K562 (cell line): ENCODE measurements around the gene SERPING1. TPM values are rescaled to one million over a fixed set of nuclear protein-coding genes. Genes with fewer than 3 reads are reported as not detected.

ENCODE experiments used
- ATF6 ChIP-seq: sonication (generic); formaldehyde crosslinking; IDR thresholded peaks from 2 replicates; pipeline ENCODE4 v1.4.0; 2020; ENCODE audit warnings: mild to moderate bottlenecking, missing genetic modification reagents
- CREB1 ChIP-seq, 2 experiments: sonication (generic) in 1 of 2; formaldehyde crosslinking in 1 of 2; IDR thresholded peaks; 2 replicates each; pipeline versions ENCODE4 v1.6.1 to v1.8.0; 2012 to 2022; ENCODE audit warnings: inconsistent platforms in 1 of 2, mild to moderate bottlenecking in 1 of 2, missing genetic modification reagents in 1 of 2, moderate library complexity in 1 of 2
- FOXA1 ChIP-seq: fragments of 450-650 bp; IDR thresholded peaks from 2 replicates; pipeline ENCODE4 v1.6.1; 2016; ENCODE audit warnings: mild to moderate bottlenecking, borderline replicate concordance
- GABPB2 ChIP-seq: fragments of 250-450 bp; sonication (Bioruptor Pico); conservative IDR thresholded peaks from 2 replicates; pipeline ENCODE4 v1.5.1; 2021; ENCODE audit warnings: mild to moderate bottlenecking
- HMG20A ChIP-seq: fragments of 450-650 bp; formaldehyde crosslinking; conservative IDR thresholded peaks from 2 replicates; pipeline ENCODE4 v1.4.0; 2020; ENCODE audit warnings: mild to moderate bottlenecking, mixed read lengths
- HNRNPH1 ChIP-seq: fragments of 200-400 bp; formaldehyde crosslinking; optimal IDR thresholded peaks from 2 replicates; pipeline ENCODE3; 2017; ENCODE audit warnings: low read depth, mild to moderate bottlenecking, low read length, moderate library complexity
- KAT7 ChIP-seq: sonication (generic); formaldehyde crosslinking; IDR thresholded peaks from 2 replicates; pipeline ENCODE4 v1.8.0; 2022; ENCODE audit warnings: missing genetic modification reagents, mild to moderate bottlenecking, borderline replicate concordance
- MAX ChIP-seq: sonication (generic); formaldehyde crosslinking; IDR thresholded peaks from 2 replicates; pipeline ENCODE4 v1.9.0; 2022; ENCODE audit warnings: mild to moderate bottlenecking, missing genetic modification reagents
- MIER1 ChIP-seq: fragments of 450-650 bp; IDR thresholded peaks from 2 replicates; pipeline ENCODE4 v1.6.1; 2016; ENCODE audit warnings: antibody characterized with exemption, mild to moderate bottlenecking, low read depth
- NEUROD1 ChIP-seq: fragments of 150-350 bp; IDR thresholded peaks from 2 replicates; pipeline ENCODE4 v1.6.1; 2014; ENCODE audit warnings: borderline replicate concordance, low read length, low read depth; ENCODE audit not compliant: partially characterized antibody
- NFE2L1 ChIP-seq: fragments of 450-650 bp; IDR thresholded peaks from 2 replicates; pipeline ENCODE4 v1.6.1; 2016; ENCODE audit warnings: missing genetic modification characterization, low read depth, mild to moderate bottlenecking, missing compliant biosample characterization, moderate library complexity, borderline replicate concordance
- SRF ChIP-seq, 2 experiments: fragments of 250-450, 450-650 bp in 1 of 2; sonication (Bioruptor Pico) in 1 of 2; sonication (generic) in 1 of 2; formaldehyde crosslinking; IDR thresholded peaks; 2 replicates each; pipeline versions ENCODE4 v1.5.0 to v1.5.1; 2020 to 2022; ENCODE audit warnings: mild to moderate bottlenecking in 1 of 2, missing genetic modification reagents in 1 of 2
- SRSF3 ChIP-seq: fragments of 200-400 bp; formaldehyde crosslinking; IDR thresholded peaks from 2 replicates; pipeline ENCODE4 v1.6.1; 2016; ENCODE audit warnings: mild to moderate bottlenecking, low read length, moderate library complexity; ENCODE audit not compliant: insufficient read depth
- TAF7 ChIP-seq: fragments of 450-650 bp; IDR thresholded peaks from 2 replicates; pipeline ENCODE4 v1.6.1; 2016; ENCODE audit warnings: missing genetic modification characterization, missing compliant biosample characterization
- TAL1 ChIP-seq: fragments of 450-650 bp; IDR thresholded peaks from 2 replicates; pipeline ENCODE4 v1.6.1; 2016; ENCODE audit warnings: mild to moderate bottlenecking
- TFAM ChIP-seq: fragments of 250-450 bp; sonication (Bioruptor Pico); conservative IDR thresholded peaks from 2 replicates; pipeline ENCODE4 v1.5.0; 2021; ENCODE audit warnings: mild to moderate bottlenecking, moderate library complexity
- ZBTB5 ChIP-seq: fragments of 450-650 bp; IDR thresholded peaks from 2 replicates; pipeline ENCODE4 v1.6.1; 2017; ENCODE audit warnings: antibody characterized with exemption
- ZFX ChIP-seq: sonication (generic); formaldehyde crosslinking; IDR thresholded peaks from 2 replicates; pipeline ENCODE4 v1.8.0; 2022; ENCODE audit warnings: mild to moderate bottlenecking, missing genetic modification reagents, moderate library complexity
- ZNF165 ChIP-seq: fragments of 250-450 bp; sonication (Bioruptor Pico); IDR thresholded peaks from 2 replicates; pipeline ENCODE4 v1.4.0; 2020; ENCODE audit warnings: borderline replicate concordance
- polyA plus RNA-seq, 8 experiments: library from polyadenylated mRNA; depleted of rRNA in 4 of 8; stranded (reverse) in 5 of 8; unstranded in 3 of 8; fragments of >200 nt; fragmentation: Nextera tagmentation in 2 of 8; fragmentation: Illumina TruSeq in 1 of 8; extraction: Ambion mirVana in 2 of 8; extraction: Trizol in 1 of 8; gene quantifications; 2 replicates each; pipeline versions ENCODE4 v1.2.1 to v1.2.3, GENCODE V29; 2011 to 2014; ENCODE audit warnings: inconsistent platforms in 1 of 8, missing spikeins in 1 of 8
- total RNA-seq, 7 experiments: library from RNA; depleted of rRNA in 6 of 7; stranded (reverse); fragments of >200 nt in 6 of 7; fragmentation: Illumina TruSeq in 2 of 7; extraction: Trizol in 2 of 7; gene quantifications; 2 replicates each; pipeline versions ENCODE4 v1.2.1 to v1.2.3, GENCODE V29; 2011 to 2021; ENCODE audit warnings: low replicate concordance in 1 of 7
- TF ChIP-seq, protein P1 (sequence below): IDR thresholded peaks from 2 replicates; pipeline ENCODE4 v1.6.1; 2012; ENCODE audit warnings: low read depth, low read length, improper control_type of control experiment, borderline replicate concordance
- TF ChIP-seq, protein P2 (sequence below): sonication (generic); formaldehyde crosslinking; IDR thresholded peaks from 2 replicates; pipeline ENCODE4 v1.8.0; 2022; ENCODE audit warnings: mild to moderate bottlenecking, missing genetic modification reagents

The SERPING1 gene
- total and polyA plus RNA-seq, 9 of the 15 experiments (the other 6 are each of a cell fraction or from before 2014, with no cell fraction given), result 0.10 to 1.00 (median 0.21) TPM; not detected in 2

- TF ChIP-seq ATF6 (CRISPR knock-in tag), result no peak
- no peak for TF ChIP-seq FOXA1
- TF ChIP-seq, protein P1, sequence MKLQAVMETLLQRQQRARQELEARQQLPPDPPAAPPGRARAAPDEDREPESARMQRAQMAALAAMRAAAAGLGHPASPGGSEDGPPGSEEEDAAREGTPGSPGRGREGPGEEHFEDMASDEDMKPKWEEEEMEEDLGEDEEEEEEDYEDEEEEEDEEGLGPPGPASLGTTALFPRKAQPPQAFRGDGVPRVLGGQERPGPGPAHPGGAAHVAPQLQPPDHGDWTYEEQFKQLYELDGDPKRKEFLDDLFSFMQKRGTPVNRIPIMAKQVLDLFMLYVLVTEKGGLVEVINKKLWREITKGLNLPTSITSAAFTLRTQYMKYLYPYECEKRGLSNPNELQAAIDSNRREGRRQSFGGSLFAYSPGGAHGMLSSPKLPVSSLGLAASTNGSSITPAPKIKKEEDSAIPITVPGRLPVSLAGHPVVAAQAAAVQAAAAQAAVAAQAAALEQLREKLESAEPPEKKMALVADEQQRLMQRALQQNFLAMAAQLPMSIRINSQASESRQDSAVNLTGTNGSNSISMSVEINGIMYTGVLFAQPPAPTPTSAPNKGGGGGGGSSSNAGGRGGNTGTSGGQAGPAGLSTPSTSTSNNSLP, result no peak
- TF ChIP-seq, protein P2, sequence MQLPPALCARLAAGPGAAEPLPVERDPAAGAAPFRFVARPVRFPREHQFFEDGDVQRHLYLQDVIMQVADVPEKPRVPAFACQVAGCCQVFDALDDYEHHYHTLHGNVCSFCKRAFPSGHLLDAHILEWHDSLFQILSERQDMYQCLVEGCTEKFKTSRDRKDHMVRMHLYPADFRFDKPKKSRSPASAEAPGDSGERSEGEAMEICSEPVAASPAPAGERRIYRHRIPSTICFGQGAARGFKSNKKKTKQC (CRISPR knock-in tag), result peak; percentile 40; the same call in 1 of the 2 replicates
- TF ChIP-seq HNRNPH1, result no peak
- TF ChIP-seq GABPB2 (CRISPR knock-in tag), result no peak
- peak; percentile 89 for TF ChIP-seq CREB1 (IDR thresholded peaks at IDR 0.05)
- peak; percentile 89 for TF ChIP-seq CREB1 (CRISPR knock-in tag; IDR thresholded peaks at IDR 0.05)
- TF ChIP-seq TAL1, result no peak
- no peak for TF ChIP-seq SRSF3
- no peak for TF ChIP-seq TFAM (CRISPR knock-in tag)
- TF ChIP-seq HMG20A (CRISPR knock-in tag), result no peak
- no peak for TF ChIP-seq ZNF165 (CRISPR knock-in tag)
- peak; percentile 62 for TF ChIP-seq NEUROD1
- no peak for TF ChIP-seq MIER1
- peak in 1 of 2 experiments; percentile 73; a peak in 2 of 4 replicates for TF ChIP-seq SRF (CRISPR knock-in tag; IDR thresholded peaks at IDR 0.05)
- no peak for TF ChIP-seq ZBTB5
- TF ChIP-seq NFE2L1 (tag), result no peak
- peak; percentile 58; the same call in 1 of the 2 replicates for TF ChIP-seq KAT7 (CRISPR knock-in tag)
- peak; percentile 79 for TF ChIP-seq ZFX (CRISPR knock-in tag)
- TF ChIP-seq TAF7, result no peak
- peak; percentile 94 for TF ChIP-seq MAX
Measured at GRCh38 chr11:57657194-57658022, 59.9 kb downstream of the SERPING1 start, which contains the start of gene CLP1 (continued).
